RWPE1 (cell line): ENCODE measurements around the gene HSPA5.
A peak's percentile ranks its signal among the peaks of the same experiment; 100 is the strongest.

Source experiments
- CTCF ChIA-PET: fragments of 350-600 bp; sonication (Branson Sonifier 250); formaldehyde crosslinking; extraction: SDS; loops from one replicate; lab custom pipeline; 2021; lab: Yijun Ruan, JAX
- POLR2A ChIA-PET: fragments of 400-600 bp; formaldehyde crosslinking; extraction: SDS; loops from one replicate; lab custom pipeline; 2020; ENCODE audit warnings: antibody characterized with exemption; ENCODE audit not compliant: low non-redundant PET; lab: Yijun Ruan, JAX
- DNase-seq: peaks from one replicate; pipeline ENCODE4 v3.0.0; 2012; ENCODE audit warnings: low spot score
- H3K27ac ChIP-seq: fragments of 450-650 bp; 2 replicates; pipeline ENCODE4 v1.5.1; 2017
- TF ChIP-seq, protein P1 (sequence below): fragments of 450-650 bp; conservative IDR thresholded peaks from 2 replicates; pipeline ENCODE4 v1.5.1; 2017; ENCODE audit warnings: low read depth, mild to moderate bottlenecking

The HSPA5 gene

DNA sequence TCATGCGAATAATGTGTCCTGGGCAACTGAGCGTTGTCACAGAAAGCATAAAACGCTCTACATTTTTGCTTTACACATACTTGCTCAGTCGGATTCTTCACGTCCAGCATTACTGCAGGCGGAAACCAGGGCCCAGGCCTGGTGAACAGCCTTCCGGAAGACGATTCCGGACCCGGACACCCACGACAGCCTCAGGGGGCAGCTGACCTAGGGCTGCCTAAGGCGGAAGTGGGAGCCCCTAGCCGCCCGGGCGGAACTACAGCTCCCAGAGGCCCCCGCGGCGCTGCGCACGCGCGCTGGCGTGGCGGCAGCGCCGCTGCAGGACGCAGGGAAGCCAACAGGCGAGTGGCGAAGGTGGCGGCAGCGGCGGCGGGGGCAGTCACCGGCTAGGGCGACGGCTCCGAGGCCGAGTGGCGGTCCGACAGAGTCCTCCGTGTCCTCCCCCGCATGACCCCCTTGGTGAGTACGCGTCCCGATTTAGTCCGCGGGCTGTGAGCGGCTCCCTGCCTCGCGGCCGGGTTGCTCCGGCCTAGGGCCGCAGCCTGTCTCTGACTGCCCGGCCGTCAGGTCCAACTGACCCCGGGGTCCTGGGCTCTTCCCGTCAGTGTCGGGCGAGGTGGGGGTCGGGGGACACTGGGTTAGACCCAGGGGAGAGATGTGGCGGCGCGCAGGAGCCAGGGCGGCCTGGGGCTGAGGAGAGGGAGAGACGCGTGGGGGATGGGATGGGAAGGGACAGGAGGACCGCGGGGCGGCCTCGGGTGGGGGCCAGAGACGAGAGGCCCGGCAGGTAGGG lies 20.6 kb upstream of the HSPA5 start, which contains the start of gene GAPVD1:
Gene GAPVD1, plus strand, starts transcription at position 326 of the 793 bp plus-strand sequence. CDS start 37,096 bp downstream, outside the sequence.
- ChIA-PET CTCF (interaction anchor here (0.7 to 1.3 kb wide), 5 partner anchors 12 to 1693 kb away, joined by 3 to 5 read pairs (median 3); no protein-coding TSS in a partner anchor), POLR2A (interaction anchor here (0.6 to 1.0 kb wide), 7 partner anchors 11 to 137 kb away, joined by 3 to 7 read pairs (median 4); partner anchors contain the start of gene HSPA5)
- TF ChIP-seq, protein P1, sequence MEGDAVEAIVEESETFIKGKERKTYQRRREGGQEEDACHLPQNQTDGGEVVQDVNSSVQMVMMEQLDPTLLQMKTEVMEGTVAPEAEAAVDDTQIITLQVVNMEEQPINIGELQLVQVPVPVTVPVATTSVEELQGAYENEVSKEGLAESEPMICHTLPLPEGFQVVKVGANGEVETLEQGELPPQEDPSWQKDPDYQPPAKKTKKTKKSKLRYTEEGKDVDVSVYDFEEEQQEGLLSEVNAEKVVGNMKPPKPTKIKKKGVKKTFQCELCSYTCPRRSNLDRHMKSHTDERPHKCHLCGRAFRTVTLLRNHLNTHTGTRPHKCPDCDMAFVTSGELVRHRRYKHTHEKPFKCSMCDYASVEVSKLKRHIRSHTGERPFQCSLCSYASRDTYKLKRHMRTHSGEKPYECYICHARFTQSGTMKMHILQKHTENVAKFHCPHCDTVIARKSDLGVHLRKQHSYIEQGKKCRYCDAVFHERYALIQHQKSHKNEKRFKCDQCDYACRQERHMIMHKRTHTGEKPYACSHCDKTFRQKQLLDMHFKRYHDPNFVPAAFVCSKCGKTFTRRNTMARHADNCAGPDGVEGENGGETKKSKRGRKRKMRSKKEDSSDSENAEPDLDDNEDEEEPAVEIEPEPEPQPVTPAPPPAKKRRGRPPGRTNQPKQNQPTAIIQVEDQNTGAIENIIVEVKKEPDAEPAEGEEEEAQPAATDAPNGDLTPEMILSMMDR: peak; percentile 82
- peak; percentile 99 for DNase-seq
- H3K27ac ChIP-seq: peak within 1 kb of the TSS; percentile 75

DNA sequence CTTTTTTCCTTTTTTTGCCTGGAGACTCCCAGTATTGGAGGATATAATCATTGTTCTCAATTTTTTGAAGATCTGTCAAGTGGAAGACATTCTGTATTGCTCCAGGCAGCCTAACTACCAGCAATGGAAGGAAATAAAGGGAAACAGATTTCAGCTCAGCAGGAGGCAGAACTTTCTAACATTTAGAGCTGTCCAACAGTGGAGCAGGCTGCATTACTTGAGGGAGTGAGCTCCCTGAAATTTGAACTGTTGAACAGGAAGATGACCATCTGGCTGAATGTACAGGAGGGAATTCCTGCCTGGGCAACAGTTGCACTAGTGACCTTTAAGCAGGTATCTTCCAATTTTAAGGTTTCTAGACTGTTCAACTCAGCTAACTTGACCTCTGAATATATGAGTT lies 19.4 kb upstream of the HSPA5 start:
- CTCF ChIA-PET: interaction anchor here (0.7 kb wide), 2 partner anchors 11 to 328 kb away, joined by 4 to 5 read pairs; no protein-coding TSS in a partner anchor
- no peak overlapping the region for H3K27ac ChIP-seq
- TF ChIP-seq, protein P1: no peak
- POLR2A ChIA-PET: interaction anchor here (1.0 kb wide), 2 partner anchors 13 to 104 kb away, joined by 6 to 7 read pairs; no protein-coding TSS in a partner anchor
- DNase-seq: no peak

DNA sequence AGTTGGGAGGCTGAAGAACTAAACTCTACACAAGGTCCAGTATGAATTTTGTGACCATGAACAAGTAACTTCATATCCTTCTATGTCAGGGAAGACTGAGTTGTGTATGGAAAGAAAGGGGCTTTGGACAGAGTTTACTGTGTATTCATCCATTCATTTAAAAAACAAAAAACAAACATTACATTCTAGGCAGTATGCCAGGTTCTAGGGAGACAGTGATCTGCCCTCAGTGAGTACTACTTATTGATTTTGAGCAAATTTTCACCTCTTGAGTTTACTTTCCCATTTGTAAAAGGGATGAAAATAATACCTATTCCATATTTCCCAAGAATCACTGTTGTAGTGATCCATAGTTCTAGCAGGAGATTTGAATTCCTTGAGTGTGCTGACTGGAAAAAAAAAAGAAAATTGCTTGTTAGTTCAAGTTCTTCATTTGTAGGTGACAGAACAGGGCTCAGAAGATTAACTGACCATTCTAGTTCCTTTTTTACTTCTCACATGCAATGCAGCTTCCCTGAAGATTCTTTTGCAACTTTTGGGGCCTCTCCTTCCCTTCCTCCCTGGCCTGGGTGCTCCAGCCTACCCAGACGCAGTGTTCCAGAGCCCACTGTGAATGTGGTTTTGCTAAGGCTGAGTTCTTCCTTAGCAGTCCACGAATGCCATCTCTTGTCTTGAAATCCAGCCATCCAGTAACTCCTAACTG lies 17.8 kb upstream of the HSPA5 start:
- CTCF ChIA-PET: no interaction called here
- TF ChIP-seq, protein P1: no peak
- no peak overlapping the region for H3K27ac ChIP-seq
- POLR2A ChIA-PET: no interaction called here
- DNase-seq: no peak

DNA sequence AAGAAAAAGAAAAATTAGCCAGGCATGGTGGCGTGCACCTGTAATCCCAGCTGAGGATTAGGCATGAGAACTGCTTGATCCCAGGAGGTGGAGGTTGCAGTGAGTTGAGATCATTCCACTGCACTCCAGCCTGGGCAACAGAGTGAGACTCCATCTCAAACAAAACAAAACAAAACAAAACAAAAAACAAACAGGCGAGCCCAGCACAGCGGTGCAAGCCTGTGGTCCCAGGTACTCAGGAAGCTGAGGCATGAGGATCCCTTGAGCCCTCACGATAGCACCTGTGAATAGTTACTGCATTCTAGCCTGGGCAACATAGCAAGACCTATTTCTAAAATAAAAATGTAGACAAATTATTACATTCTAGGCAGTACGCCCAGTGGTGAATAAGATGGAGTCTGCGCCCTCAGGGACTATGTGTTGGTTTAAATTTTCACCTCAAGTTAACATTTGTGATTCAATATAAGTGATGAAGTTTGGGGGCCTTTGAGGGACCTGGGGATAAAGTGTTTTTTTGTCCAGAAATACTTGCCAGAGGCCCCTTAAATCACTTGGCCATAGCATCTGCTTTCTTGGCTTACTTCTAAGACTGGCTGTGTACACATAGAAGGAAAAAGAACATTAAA lies 17.1 kb upstream of the HSPA5 start:
- ChIA-PET CTCF (no interaction called here), POLR2A (no interaction called here)
- TF ChIP-seq, protein P1: no peak
- DNase-seq: no peak
- H3K27ac ChIP-seq: no peak overlapping the region

DNA sequence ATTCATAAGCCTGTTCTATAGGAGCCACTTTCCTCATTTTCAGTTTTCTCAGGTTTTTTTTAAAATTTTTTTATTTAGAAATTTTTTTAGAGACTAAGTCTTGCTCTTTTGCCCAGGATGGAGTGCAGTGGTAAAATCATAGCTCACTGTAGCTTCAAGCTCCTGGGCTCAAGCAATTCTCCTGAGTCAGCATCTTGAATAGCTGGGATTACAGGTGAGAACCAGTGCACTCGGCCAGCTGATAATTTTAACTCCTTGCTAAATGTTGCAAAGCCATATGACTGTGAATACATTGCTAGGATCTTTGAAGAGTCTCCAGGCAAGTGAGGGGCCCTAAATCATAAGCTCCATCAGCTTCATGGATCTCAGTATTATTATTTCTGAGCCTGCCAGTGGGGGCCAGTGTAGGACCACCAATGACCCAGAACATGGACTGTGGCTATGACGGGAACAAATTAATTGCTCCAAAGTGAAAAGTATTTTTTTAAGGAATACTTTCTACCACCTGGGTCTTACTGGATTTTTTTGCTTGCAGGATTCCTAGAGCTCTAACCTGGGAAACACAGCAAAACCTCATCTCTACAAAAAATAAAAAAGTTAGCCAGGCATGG lies 14.7 kb upstream of the HSPA5 start:
- TF ChIP-seq, protein P1: peak; percentile 46; the same call in 1 of the 2 replicates
- POLR2A ChIA-PET: interaction anchor here (2.5 kb wide), 1 partner anchor 15 kb away, joined by 11 read pairs; the partner anchor contains the start of gene HSPA5
- no peak for DNase-seq
- CTCF ChIA-PET: interaction anchor here (0.6 to 1.2 kb wide), 9 partner anchors 12 to 404 kb away, joined by 3 to 7 read pairs (median 4); no protein-coding TSS in a partner anchor
- no peak overlapping the region for H3K27ac ChIP-seq
